HCT116 (cell line): Measurements from ENCODE around the gene FOXA1. TPM values are rescaled to one million over a fixed set of nuclear protein-coding genes. Genes with fewer than 3 reads are reported as not detected.

Source experiments
- ATAC-seq: fragments of 200-7000 bp; cut with Tn5 transposase; 2 replicates; pipeline ENCODE4 v1.9.1; 2020; ENCODE audit warnings: mild to moderate bottlenecking, moderate library complexity
- BruUV-seq: library from RNA; stranded (reverse); fragments of 400-500 nt; replicated peaks from 2 replicates; lab custom pipeline; 2021; lab: Mats Ljungman, UMichigan
- CTCF ChIA-PET: fragments of 300-600 bp; sonication (Branson Sonifier 250); formaldehyde crosslinking; loops from one replicate; lab custom pipeline; 2021; ENCODE audit warnings: antibody characterized with exemption; lab: Charles Lee
- POLR2A ChIA-PET: fragments of 300-600, 350-600 bp; sonication (Branson Sonifier 250); formaldehyde crosslinking; loops from one replicate; lab custom pipeline; 2021; ENCODE audit warnings: antibody characterized with exemption; lab: Charles Lee
- RAD21 ChIA-PET, 2 experiments: fragments of 300-600 bp; sonication (Branson Sonifier 250); formaldehyde crosslinking; loops; one replicate each; lab custom pipeline; 2023; ENCODE audit warnings: low total read pairs in 2 of 2; ENCODE audit not compliant: uncharacterized antibody in 2 of 2, unreplicated experiment in 2 of 2, low non-redundant PET in 1 of 2; lab: Charles Lee
- DNase-seq: peaks from one replicate; pipeline ENCODE4 v3.0.0-alpha.2; 2010; ENCODE audit warnings: low read depth, low spot score
- H2AFZ ChIP-seq: fragments of 200-600 bp; shearing (Covaris generic), sonication (generic); 2 replicates; pipeline ENCODE4 v1.6.1; 2017; ENCODE audit warnings: low read depth, mixed run types, mixed read lengths, antibody characterized with exemption, low read length; ENCODE audit not compliant: poor library complexity, severe bottlenecking
- H3K27ac ChIP-seq: 2 replicates; pipeline ENCODE4 v1.5.1; 2012; ENCODE audit warnings: low read depth, low read length
- H3K27me3 ChIP-seq: fragments of 200-600 bp; sonication (generic); 2 replicates; pipeline ENCODE4 v1.6.1; 2016; ENCODE audit warnings: mixed run types, low read length, mixed read lengths; ENCODE audit not compliant: insufficient read depth
- H3K36me3 ChIP-seq, 2 experiments: fragments of 200-500 bp in 1 of 2; fragments of 200-600 bp in 1 of 2; sonication (Bioruptor generic) in 1 of 2; sonication (generic) in 1 of 2; 2 replicates each; pipeline versions ENCODE4 v1.5.1 to v1.6.1; 2014 to 2016; ENCODE audit warnings: low read length in 2 of 2, inconsistent platforms in 1 of 2, mixed read lengths in 1 of 2, mixed run types in 1 of 2; ENCODE audit not compliant: insufficient read depth in 2 of 2, control insufficient read depth in 1 of 2
- H3K4me1 ChIP-seq, 2 experiments: fragments of 200-600 bp in 1 of 2; sonication (generic) in 1 of 2; 2 replicates each; pipeline versions ENCODE4 v1.5.1 to v1.6.1; 2012 to 2017; ENCODE audit warnings: low read length in 2 of 2, inconsistent platforms in 1 of 2, mild to moderate bottlenecking in 1 of 2, mixed read lengths in 1 of 2, mixed run types in 1 of 2, moderate library complexity in 1 of 2; ENCODE audit not compliant: insufficient read depth in 2 of 2, control insufficient read depth in 1 of 2
- H3K4me2 ChIP-seq: fragments of 200-600 bp; sonication (generic); 2 replicates; pipeline ENCODE4 v1.6.1; 2017; ENCODE audit warnings: mixed run types, low read length, mixed read lengths
- H3K4me3 ChIP-seq, 2 experiments: fragments of 200-600 bp in 1 of 2; sonication (generic) in 1 of 2; replicated peaks in 1 of 2; 2 replicates each; pipeline ENCODE4 v1.5.1; 2011 to 2016; ENCODE audit warnings: low read length in 2 of 2, control low read depth in 1 of 2, low read depth in 1 of 2, mild to moderate bottlenecking in 1 of 2, mixed read lengths in 1 of 2, mixed run types in 1 of 2
- H3K79me2 ChIP-seq: fragments of 200-600 bp; sonication (generic); 2 replicates; pipeline ENCODE4 v1.6.1; 2017; ENCODE audit warnings: mild to moderate bottlenecking, mixed run types, low read length, moderate library complexity, mixed read lengths; ENCODE audit not compliant: insufficient read depth
- H3K9ac ChIP-seq: fragments of 200-600 bp; sonication (generic); 2 replicates; pipeline ENCODE4 v1.6.1; 2016; ENCODE audit warnings: low read length, mixed read lengths
- H3K9me2 ChIP-seq: fragments of 200-600 bp; sonication (generic), shearing (Covaris generic); 2 replicates; pipeline ENCODE4 v1.6.1; 2017; ENCODE audit warnings: mixed run types, mild to moderate bottlenecking, moderate library complexity; ENCODE audit not compliant: insufficient read depth
- H3K9me3 ChIP-seq, 2 experiments: fragments of 200-500 bp in 1 of 2; fragments of 200-600 bp in 1 of 2; sonication (Bioruptor generic) in 1 of 2; sonication (generic) in 1 of 2; 2 replicates each; pipeline ENCODE4 v1.6.1; 2014 to 2017; ENCODE audit warnings: low read length in 2 of 2, mixed read lengths in 2 of 2, inconsistent platforms in 1 of 2, low read depth in 1 of 2, mild to moderate bottlenecking in 1 of 2, mixed run types in 1 of 2, moderate library complexity in 1 of 2; ENCODE audit not compliant: control insufficient read depth in 1 of 2, insufficient read depth in 1 of 2
- H4K20me1 ChIP-seq: fragments of 200-600 bp; sonication (generic), shearing (Covaris generic); 2 replicates; pipeline ENCODE4 v1.6.1; 2017; ENCODE audit warnings: mixed run types, mild to moderate bottlenecking, moderate library complexity; ENCODE audit not compliant: insufficient read depth
- ATF3 ChIP-seq: IDR thresholded peaks from 2 replicates; pipeline ENCODE4 v1.6.1; 2012
- CTCF ChIP-seq, 3 experiments: fragments of 200-600 bp in 1 of 3; sonication (generic) in 1 of 3; IDR thresholded peaks in 2 of 3; conservative IDR thresholded peaks in 1 of 3; 2 replicates each; pipeline ENCODE4 v1.5.1; 2012 to 2017; ENCODE audit warnings: low read depth in 2 of 3, low read length in 2 of 3, antibody characterized with exemption in 1 of 3, borderline replicate concordance in 1 of 3, control low read depth in 1 of 3, mild to moderate bottlenecking in 1 of 3, mixed read lengths in 1 of 3, mixed run types in 1 of 3, moderate library complexity in 1 of 3; ENCODE audit not compliant: insufficient read depth in 1 of 3
- EGR1 ChIP-seq: IDR thresholded peaks from 2 replicates; pipeline ENCODE4 v1.6.1; 2012; ENCODE audit warnings: low read depth
- ELF1 ChIP-seq: IDR thresholded peaks from 2 replicates; pipeline ENCODE4 v1.6.1; 2012; ENCODE audit warnings: low read depth, borderline replicate concordance
- EZH2 ChIP-seq: fragments of 200-600 bp; sonication (generic); IDR thresholded peaks from 2 replicates; pipeline ENCODE4 v1.6.1; 2017; ENCODE audit warnings: antibody characterized with exemption, mixed run types
- EZH2phosphoT487 ChIP-seq: fragments of 200-600 bp; IDR thresholded peaks from 2 replicates; pipeline ENCODE4 v1.6.1; 2018; ENCODE audit warnings: antibody characterized with exemption, borderline replicate concordance
- FOSL1 ChIP-seq: IDR thresholded peaks from 2 replicates; pipeline ENCODE4 v1.6.1; 2012; ENCODE audit warnings: low read depth
- JUND ChIP-seq: IDR thresholded peaks from 2 replicates; pipeline ENCODE4 v1.6.1; 2012
- RAD21 ChIP-seq: IDR thresholded peaks from 2 replicates; pipeline ENCODE4 v1.6.1; 2012; ENCODE audit warnings: low read depth, mild to moderate bottlenecking
- SIN3A ChIP-seq: IDR thresholded peaks from 2 replicates; pipeline ENCODE4 v1.6.1; 2012; ENCODE audit warnings: low read depth
- SP1 ChIP-seq: IDR thresholded peaks from 2 replicates; pipeline ENCODE4 v1.6.1; 2012; ENCODE audit warnings: low read depth
- SRF ChIP-seq: IDR thresholded peaks from 2 replicates; pipeline ENCODE4 v1.6.1; 2012; ENCODE audit warnings: low read depth
- TCF7L2 ChIP-seq: IDR thresholded peaks from 2 replicates; pipeline ENCODE4 v1.7.0; 2011; ENCODE audit warnings: borderline replicate concordance, inconsistent platforms; ENCODE audit not compliant: insufficient read depth, insufficient read length; ENCODE audit errors: extremely low read depth
- ZNF274 ChIP-seq: fragments of 200-500 bp; sonication (Bioruptor generic); IDR thresholded peaks from 2 replicates; pipeline ENCODE4 v1.6.1; 2014; ENCODE audit warnings: mild to moderate bottlenecking, low read depth, low read length, inconsistent platforms
- intact Hi-C: fragments of 100-400 bp; cut with micrococcal nuclease; formaldehyde crosslinking; loops from 2 replicates; pipeline ENCODE4 v1.10.0; 2022
- total RNA-seq: library from RNA; stranded (reverse); gene quantifications from one replicate; pipeline ENCODE4 v1.2.1, GENCODE V29; 2021; ENCODE audit not compliant: unreplicated experiment
- TF ChIP-seq, protein P1 (sequence below): IDR thresholded peaks from 2 replicates; pipeline ENCODE4 v1.6.1; 2012

Gene FOXA1
- total RNA-seq, 1 experiment from 2014 or later: 1.3 TPM

GRCh38 chr14:37589715-37590427, 5.2 kb downstream of the FOXA1 start:
- POLR2A ChIA-PET: no interaction called here

DNA sequence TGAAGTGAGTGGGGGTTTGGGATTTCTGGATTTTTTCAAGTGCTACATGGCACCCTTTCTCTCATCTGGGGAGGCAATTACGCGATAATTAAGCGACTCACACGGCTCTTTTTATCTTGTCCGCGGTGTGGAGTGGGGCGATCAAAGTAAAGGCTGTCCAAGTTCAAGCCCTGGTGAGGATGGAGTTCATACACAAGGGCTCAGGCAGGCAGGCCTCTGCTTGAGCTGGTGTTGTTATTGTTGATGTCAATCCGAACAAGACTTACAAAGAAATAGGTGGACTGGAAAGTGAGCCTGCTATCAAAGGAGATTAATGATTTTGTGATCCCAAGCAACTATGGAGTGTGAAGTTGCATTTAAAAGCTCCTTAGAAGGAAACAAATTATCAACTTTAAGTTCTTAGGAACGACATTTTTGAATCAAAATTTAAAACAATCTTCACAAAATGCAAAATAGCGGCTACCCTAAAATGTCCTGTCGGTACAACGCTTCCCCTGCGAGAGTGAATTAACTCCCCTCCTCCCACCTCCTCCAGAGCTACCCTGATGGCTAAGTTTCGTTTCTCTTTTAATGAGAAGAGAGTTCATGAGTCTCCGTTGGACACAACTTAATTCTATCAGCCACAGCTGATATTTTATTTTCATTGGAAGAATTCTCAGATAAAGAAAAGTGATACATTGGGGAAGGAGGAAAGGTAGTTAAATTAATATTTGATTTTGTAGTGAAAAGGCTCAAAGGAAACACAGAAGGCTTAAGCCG, 5.9 kb downstream of the FOXA1 start:
- no peak overlapping the region for H3K27ac ChIP-seq
- TF ChIP-seq SP1 (no peak), RAD21 (no peak), EZH2phosphoT487 (no peak), SIN3A (no peak), FOSL1 (no peak), ATF3 (no peak), CTCF (IDR thresholded peaks at IDR 0.05 in 2 of 3, conservative IDR thresholded peaks at IDR 0.05 in 1 of 3; ENCODE audit: borderline replicate concordance in 1 of 3, insufficient read depth in 1 of 3, low read depth in 2 of 3, low read length in 2 of 3) (no peak), SRF (no peak), EZH2 (no peak), JUND (no peak), TCF7L2 (no peak)
- TF ChIP-seq, protein P1, sequence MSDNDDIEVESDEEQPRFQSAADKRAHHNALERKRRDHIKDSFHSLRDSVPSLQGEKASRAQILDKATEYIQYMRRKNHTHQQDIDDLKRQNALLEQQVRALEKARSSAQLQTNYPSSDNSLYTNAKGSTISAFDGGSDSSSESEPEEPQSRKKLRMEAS: no peak

More at GRCh38 chr14:37589715-37590427, 5.2 kb downstream of the FOXA1 start:
- DNase-seq (no peak), ATAC-seq (no peak)
- no peaks in the 10 kb centered on the region for H3K27me3 ChIP-seq
- no TSS peak for BruUV-seq
- peaks cover 0 to 8% of the 10 kb centered on the region in 2 experiments for H3K4me1 ChIP-seq
- H2AFZ ChIP-seq: no peak overlapping the region
- no peaks in the 10 kb centered on the region for H4K20me1 ChIP-seq
- H3K36me3 ChIP-seq: no peaks in the 10 kb centered on the region
- CTCF ChIA-PET: no interaction called here
- no peak overlapping the region for H3K27ac ChIP-seq
- H3K9ac ChIP-seq: no peak overlapping the region
- no peaks in the 10 kb centered on the region for H3K9me3 ChIP-seq
- TF ChIP-seq SIN3A (no peak), SP1 (no peak), EGR1 (no peak), ELF1 (no peak), JUND (no peak), FOSL1 (no peak), TCF7L2 (no peak), ZNF274 (no peak)
- H3K4me2 ChIP-seq: no peak overlapping the region
- no peaks in the 10 kb centered on the region for H3K9me2 ChIP-seq
- intact Hi-C loops: no loop called here
- RAD21 ChIA-PET: interaction anchor here in 1 of 2 experiments (0.6 kb wide), 1 partner anchor 285 kb away, joined by 3 read pairs; no protein-coding TSS in a partner anchor
- H3K4me3 ChIP-seq: no peak overlapping the region
- H3K79me2 ChIP-seq: no peaks in the 10 kb centered on the region

More for the DNA sequence above, 5.9 kb downstream of the FOXA1 start:
- Histone ChIP-seq H2AFZ (no peak overlapping the region), H3K9me2 (no peaks in the 10 kb centered on the region), H3K9me3 (no peaks in the 10 kb centered on the region), H3K27me3 (no peaks in the 10 kb centered on the region), H3K4me2 (peak overlapping the region; percentile 60; the same call in 1 of the 2 replicates), H3K4me3 (no peak overlapping the region), H3K79me2 (no peaks in the 10 kb centered on the region), H4K20me1 (no peaks in the 10 kb centered on the region), H3K36me3 (no peaks in the 10 kb centered on the region), H3K4me1 (peaks cover 0 to 9% of the 10 kb centered on the region in 2 experiments), H3K9ac (no peak overlapping the region)
- DNase-seq: no peak
- intact Hi-C loops: no loop called here
- BruUV-seq: no TSS peak
- ChIA-PET RAD21 (interaction anchor here in 1 of 2 experiments (0.6 kb wide), 1 partner anchor 285 kb away, joined by 3 read pairs; no protein-coding TSS in a partner anchor), POLR2A (no interaction called here), CTCF (no interaction called here)
- no peak for ATAC-seq
